Measurements from ENCODE around the gene SLC25A12. TPM values are rescaled to one million over a fixed set of nuclear protein-coding genes. Genes with fewer than 3 reads are reported as not detected.
"Not testable (repeated sequence)": the region's sequence is repeated elsewhere in the genome, so short reads cannot be mapped to it uniquely, and the experiment has no call there.

SLC25A12 gene
- total and polyA plus RNA-seq, 9 of the 15 experiments (the other 6 are each of a cell fraction or from before 2014, with no cell fraction given), result 13.5 to 36.5 (median 21.7) TPM

GRCh38 chr2:171761176-171761575, 132.9 kb downstream of the SLC25A12 start:
- H3K36me3 ChIP-seq (ENCODE audit: control insufficient read depth, insufficient read depth, low read length); H3K9me1 ChIP-seq (ENCODE audit: control insufficient read depth, insufficient read depth, low read length); BruUV-seq (replicated peaks); H3K9ac ChIP-seq (ENCODE audit: insufficient read depth in 1 of 2, low read depth in 2 of 2, low read length in 2 of 2); H3K4me3 ChIP-seq; ATAC-seq; in situ Hi-C loops (cut with MboI); H3K4me2 ChIP-seq (ENCODE audit: insufficient read depth, low read length); H3K79me2 ChIP-seq (ENCODE audit: control insufficient read depth, insufficient read depth, low read length); DNase-seq (ENCODE audit: extremely low read depth in 1 of 4, low spot score in 3 of 4); H2AFZ ChIP-seq (ENCODE audit: low read depth, low read length); intact Hi-C loops (cut with micrococcal nuclease); FAIRE-seq; H3K9me3 ChIP-seq (replicated peaks; ENCODE audit: control insufficient read depth, insufficient read depth, low read depth, low read length); H3K4me1 ChIP-seq (replicated peaks in 1 of 2; ENCODE audit: control insufficient read depth in 2 of 2, insufficient read depth in 2 of 2, low read length in 2 of 2); CTCF ChIA-PET (ENCODE audit: low intra/inter-chr PET ratio); H4K20me1 ChIP-seq (replicated peaks; ENCODE audit: control insufficient read depth, insufficient read depth, low read length); H3K27ac ChIP-seq (ENCODE audit: extremely low read depth, low read depth, low read length); H3K27me3 ChIP-seq (ENCODE audit: control insufficient read depth in 2 of 2, insufficient read depth in 2 of 2, low read length in 2 of 2): not testable (repeated sequence)
- POLR2A ChIA-PET, result interaction anchor here (0.6 kb wide), 1 partner anchor 104 kb away, joined by 3 read pairs; no protein-coding TSS in a partner anchor
- WGBS (ENCODE audit: insufficient coverage, low coverage, missing lambda C conversion rate), result 94% methylated on average over 4 of the region's 4 CpGs

- H3K9me3 ChIP-seq (replicated peaks; ENCODE audit: control insufficient read depth, insufficient read depth, low read depth, low read length); DNase-seq (ENCODE audit: extremely low read depth in 1 of 4, low spot score in 3 of 4); CTCF ChIA-PET (ENCODE audit: low intra/inter-chr PET ratio); H3K79me2 ChIP-seq (ENCODE audit: control insufficient read depth, insufficient read depth, low read length); H3K9me1 ChIP-seq (ENCODE audit: control insufficient read depth, insufficient read depth, low read length); H3K36me3 ChIP-seq (ENCODE audit: control insufficient read depth, insufficient read depth, low read length); ATAC-seq; intact Hi-C loops (cut with micrococcal nuclease); H3K4me1 ChIP-seq (replicated peaks in 1 of 2; ENCODE audit: control insufficient read depth in 2 of 2, insufficient read depth in 2 of 2, low read length in 2 of 2); in situ Hi-C loops (cut with MboI); H2AFZ ChIP-seq (ENCODE audit: low read depth, low read length); BruUV-seq (replicated peaks); H3K27ac ChIP-seq (ENCODE audit: extremely low read depth, low read depth, low read length); H3K9ac ChIP-seq (ENCODE audit: insufficient read depth in 1 of 2, low read depth in 2 of 2, low read length in 2 of 2); H3K4me2 ChIP-seq (ENCODE audit: insufficient read depth, low read length); H4K20me1 ChIP-seq (replicated peaks; ENCODE audit: control insufficient read depth, insufficient read depth, low read length); H3K4me3 ChIP-seq; FAIRE-seq; POLR2A ChIA-PET; H3K27me3 ChIP-seq (ENCODE audit: control insufficient read depth in 2 of 2, insufficient read depth in 2 of 2, low read length in 2 of 2): not testable (repeated sequence)
- WGBS (ENCODE audit: insufficient coverage, low coverage, missing lambda C conversion rate), result 67% methylated on average over 1 of the region's 1 CpG
Measured at GRCh38 chr2:171758762-171759161, 135.3 kb downstream of the SLC25A12 start.

Measured in K562 (cell line).